HEK293T (cell line): ENCODE results near the gene ANKRD33.

Experiments used
- BHLHE40 ChIP-seq: fragments of 450-650 bp; IDR thresholded peaks from 2 replicates; pipeline ENCODE4 v1.6.1; 2016; ENCODE audit warnings: mild to moderate bottlenecking, moderate library complexity, borderline replicate concordance
- FOXM1 ChIP-seq: fragments of 450-650 bp; IDR thresholded peaks from 2 replicates; pipeline ENCODE4 v1.6.1; 2017; ENCODE audit warnings: mild to moderate bottlenecking, borderline replicate concordance
- HDGF ChIP-seq: fragments of 450-650 bp; IDR thresholded peaks from 2 replicates; pipeline ENCODE4 v1.6.1; 2017; ENCODE audit warnings: antibody characterized with exemption, borderline replicate concordance
- SP1 ChIP-seq: fragments of 450-650 bp; IDR thresholded peaks from 2 replicates; pipeline ENCODE4 v1.6.1; 2017
- SUZ12 ChIP-seq: fragments of 450-650 bp; IDR thresholded peaks from 2 replicates; pipeline ENCODE4 v1.6.1; 2016; ENCODE audit warnings: mild to moderate bottlenecking
- TARDBP ChIP-seq: fragments of 450-650 bp; IDR thresholded peaks from 2 replicates; pipeline ENCODE4 v1.6.1; 2016

DNA sequence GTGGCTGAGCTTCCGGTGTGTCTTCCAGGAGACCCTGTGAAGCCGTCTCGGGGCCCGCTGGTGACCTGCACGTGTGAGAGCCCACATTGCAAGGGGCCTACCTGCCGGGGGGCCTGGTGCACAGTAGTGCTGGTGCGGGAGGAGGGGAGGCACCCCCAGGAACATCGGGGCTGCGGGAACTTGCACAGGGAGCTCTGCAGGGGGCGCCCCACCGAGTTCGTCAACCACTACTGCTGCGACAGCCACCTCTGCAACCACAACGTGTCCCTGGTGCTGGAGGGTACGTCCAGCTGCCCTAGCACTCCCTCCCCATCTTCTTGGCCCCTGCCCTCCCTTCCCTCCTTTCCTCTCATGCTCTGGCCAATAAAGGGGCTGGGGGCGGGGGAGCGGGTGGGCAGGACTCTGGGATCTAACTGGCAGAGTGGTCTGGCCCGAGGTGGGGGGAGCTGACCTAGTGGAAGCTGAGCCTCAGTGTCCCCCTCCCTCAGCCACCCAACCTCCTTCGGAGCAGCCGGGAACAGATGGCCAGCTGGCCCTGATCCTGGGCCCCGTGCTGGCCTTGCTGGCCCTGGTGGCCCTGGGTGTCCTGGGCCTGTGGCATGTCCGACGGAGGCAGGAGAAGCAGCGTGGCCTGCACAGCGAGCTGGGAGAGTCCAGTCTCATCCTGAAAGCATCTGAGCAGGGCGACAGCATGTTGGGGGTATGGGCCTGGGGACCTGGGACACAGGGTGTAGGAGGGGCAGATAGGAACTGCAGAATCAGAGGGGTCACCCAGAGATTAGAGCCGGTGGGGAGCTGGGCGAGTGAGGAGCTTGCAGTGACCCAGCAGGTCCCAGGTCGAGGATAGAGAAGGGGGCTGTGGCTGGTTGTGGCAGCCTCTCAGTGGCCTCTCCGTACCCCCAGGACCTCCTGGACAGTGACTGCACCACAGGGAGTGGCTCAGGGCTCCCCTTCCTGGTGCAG, 25.4 kb downstream of the ANKRD33 start:
- TF ChIP-seq FOXM1 (no peak), SP1 (no peak), HDGF (no peak), SUZ12 (no peak), TARDBP (no peak), BHLHE40 (no peak)
